ENCODE data around the gene PLB1.

- TF ChIP-seq CTCF (IDR thresholded peaks at IDR 0.05) (no peak), POLR2A (IDR thresholded peaks at IDR 0.05) (no peak), POLR2AphosphoS5 (IDR thresholded peaks at IDR 0.05; ENCODE audit: insufficient read depth in 1 of 2, low read depth in 1 of 2) (peak in 1 of 2 donors; percentile 67)
Observed at GRCh38 chr2:28507796-28508764, 12.2 kb downstream of the PLB1 start.
